Activated gamma-delta T cell treated with Interleukin-2 at 50 U/mL for 16 hours (primary cell): ENCODE results near the gene PIGQ.

Source experiments
- DNase-seq: peaks from one replicate; pipeline ENCODE4 v3.0.0-alpha.2; 2020

Gene PIGQ

GRCh38 chr16:572865-573650 lies 3.3 kb downstream of the PIGQ start:
- no peak for DNase-seq

- no peak for DNase-seq
Measured at GRCh38 chr16:574021-574760, 4.4 kb downstream of the PIGQ start.

GRCh38 chr16:575354-576196 lies 5.8 kb downstream of the PIGQ start:
- no peak for DNase-seq

DNA sequence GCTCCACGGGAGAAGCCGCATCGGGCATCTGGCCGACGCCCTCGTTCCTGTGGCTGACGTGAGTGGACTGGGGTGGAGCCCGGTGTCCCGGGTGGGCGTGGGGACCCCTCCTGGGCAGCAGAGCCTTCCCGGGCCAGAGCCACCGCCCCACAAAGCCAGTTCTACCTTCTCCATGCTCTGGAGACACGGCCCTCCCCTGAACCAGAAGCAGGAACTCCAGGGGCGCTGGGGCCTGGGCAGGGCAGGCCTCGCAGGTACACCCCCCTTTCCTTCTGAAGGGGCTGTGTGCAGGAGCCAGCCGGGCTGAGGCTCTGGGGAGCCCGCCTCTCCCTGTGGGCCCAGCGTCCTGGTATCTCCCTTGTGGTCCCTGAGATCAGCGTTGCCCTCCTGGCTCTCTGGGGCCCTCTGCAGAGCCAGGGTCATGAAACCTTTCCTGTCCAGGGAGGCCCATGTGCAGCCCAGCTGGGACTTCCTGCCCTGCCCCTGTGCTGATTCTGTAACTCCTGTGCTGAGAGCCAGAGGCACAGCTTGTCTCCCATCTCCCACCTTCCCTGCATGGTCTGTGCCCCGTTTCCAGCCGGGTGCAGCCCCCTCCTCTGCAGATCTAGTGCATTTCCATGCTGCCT lies 6.5 kb downstream of the PIGQ start:
- DNase-seq = no peak

GRCh38 chr16:576823-577201 lies 7.0 kb downstream of the PIGQ start:
- DNase-seq = no peak

- no peak for DNase-seq
Measured at GRCh38 chr16:577796-578195, 8.0 kb downstream of the PIGQ start.

GRCh38 chr16:578232-578869 lies 8.6 kb downstream of the PIGQ start:
- DNase-seq = no peak

DNA sequence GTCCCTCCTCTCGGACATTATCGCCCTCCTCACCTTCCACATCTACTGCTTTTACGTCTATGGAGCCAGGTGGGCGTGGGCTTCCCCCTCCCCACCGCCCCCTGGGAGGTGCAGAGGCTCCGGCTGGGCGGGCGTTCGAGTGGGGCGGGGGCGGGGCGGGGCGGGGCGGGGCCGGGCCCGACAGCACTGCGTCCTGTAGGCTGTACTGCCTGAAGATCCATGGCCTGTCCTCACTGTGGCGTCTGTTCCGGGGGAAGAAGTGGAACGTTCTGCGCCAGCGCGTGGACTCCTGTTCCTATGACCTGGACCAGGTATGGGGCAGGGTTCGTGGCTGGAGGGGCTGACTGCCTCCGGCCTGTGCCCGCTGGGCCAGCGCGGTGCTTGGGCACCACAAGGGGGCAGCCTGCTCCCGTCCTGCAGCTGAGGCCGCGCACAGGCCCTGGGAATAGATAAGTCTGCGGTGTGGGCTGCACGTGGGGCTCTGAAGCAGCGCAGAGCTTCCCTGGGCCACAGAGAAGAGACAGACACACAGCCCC lies 9.2 kb downstream of the PIGQ start:
- DNase-seq = peak; percentile 30

DNA sequence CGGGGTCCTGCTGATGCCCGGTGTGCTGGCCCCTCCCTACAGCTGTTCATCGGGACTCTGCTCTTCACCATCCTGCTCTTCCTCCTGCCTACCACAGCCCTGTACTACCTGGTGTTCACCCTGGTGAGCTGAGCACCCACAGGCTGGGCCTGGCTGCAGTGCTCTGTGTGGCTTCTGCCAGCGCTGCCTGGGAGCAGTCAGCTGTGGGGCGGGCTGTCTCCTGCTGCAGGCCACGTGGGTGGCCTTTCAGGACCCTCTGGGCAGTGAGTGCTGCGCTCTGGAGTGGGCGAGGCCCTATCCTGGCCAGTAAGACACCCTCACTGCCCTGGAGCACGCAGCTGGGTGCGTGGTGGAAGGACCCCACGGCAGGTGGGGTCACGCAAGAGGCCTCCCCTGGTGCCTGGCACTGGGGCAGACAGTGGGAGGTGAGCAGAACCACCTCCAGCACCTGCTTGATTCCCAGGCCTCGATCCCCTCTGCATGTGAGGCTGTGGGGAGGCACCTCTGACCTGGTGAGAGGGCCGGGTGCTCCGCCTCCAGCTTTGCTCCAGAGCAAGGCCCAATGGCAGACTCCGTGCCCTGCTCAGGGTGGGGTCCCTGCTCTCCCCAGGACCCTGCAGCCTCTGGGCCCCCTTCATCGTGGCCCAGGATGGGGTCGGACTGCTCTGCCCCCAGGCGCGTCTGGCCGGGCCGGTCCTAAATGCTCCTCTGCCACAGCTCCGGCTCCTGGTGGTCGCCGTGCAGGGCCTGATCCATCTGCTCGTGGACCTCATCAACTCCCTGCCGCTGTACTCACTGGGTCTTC lies 10.6 kb downstream of the PIGQ start:
- DNase-seq = no peak

GRCh38 chr16:580946-581498 lies 11.3 kb downstream of the PIGQ start:
- DNase-seq = no peak

GRCh38 chr16:582218-582613 lies 12.4 kb downstream of the PIGQ start:
- DNase-seq = no peak

- no peak for DNase-seq
Measured at GRCh38 chr16:582614-583331, 13.0 kb downstream of the PIGQ start.

- DNase-seq = no peak
Measured at GRCh38 chr16:583470-583814, 13.7 kb downstream of the PIGQ start.

GRCh38 chr16:583815-584591 lies 14.2 kb downstream of the PIGQ start:
- no peak for DNase-seq

- no peak for DNase-seq
Measured at GRCh38 chr16:585351-585750, 15.6 kb downstream of the PIGQ start.

DNA sequence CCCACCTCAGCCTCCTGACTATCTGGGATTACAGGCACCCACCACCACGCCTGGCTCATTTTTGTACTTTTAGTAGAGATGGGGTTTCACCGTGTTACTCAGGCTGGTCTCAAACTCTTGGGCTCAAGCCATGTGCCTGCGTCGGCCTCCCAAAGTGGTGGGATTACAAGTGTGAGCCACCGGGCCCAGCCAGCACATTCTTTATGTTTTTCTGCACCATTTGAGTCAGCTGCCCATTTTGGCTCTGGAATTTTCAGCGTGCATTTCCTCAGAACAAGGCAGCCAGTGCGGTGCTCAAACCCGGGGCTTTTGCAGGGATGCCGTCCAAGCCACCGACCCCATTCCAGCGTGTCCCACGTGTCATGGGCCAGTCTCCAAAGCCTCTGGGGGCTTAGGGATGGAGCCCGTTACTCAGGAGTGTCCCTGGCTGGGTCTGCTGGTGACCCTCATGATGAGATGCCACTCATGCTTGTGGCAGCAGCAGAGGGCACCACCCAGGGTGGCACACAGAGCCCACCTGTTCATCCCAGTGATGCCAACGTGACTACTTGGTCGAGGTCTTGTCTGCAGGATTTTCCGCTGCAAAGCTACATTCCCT lies 16.4 kb downstream of the PIGQ start:
- DNase-seq = no peak

DNA sequence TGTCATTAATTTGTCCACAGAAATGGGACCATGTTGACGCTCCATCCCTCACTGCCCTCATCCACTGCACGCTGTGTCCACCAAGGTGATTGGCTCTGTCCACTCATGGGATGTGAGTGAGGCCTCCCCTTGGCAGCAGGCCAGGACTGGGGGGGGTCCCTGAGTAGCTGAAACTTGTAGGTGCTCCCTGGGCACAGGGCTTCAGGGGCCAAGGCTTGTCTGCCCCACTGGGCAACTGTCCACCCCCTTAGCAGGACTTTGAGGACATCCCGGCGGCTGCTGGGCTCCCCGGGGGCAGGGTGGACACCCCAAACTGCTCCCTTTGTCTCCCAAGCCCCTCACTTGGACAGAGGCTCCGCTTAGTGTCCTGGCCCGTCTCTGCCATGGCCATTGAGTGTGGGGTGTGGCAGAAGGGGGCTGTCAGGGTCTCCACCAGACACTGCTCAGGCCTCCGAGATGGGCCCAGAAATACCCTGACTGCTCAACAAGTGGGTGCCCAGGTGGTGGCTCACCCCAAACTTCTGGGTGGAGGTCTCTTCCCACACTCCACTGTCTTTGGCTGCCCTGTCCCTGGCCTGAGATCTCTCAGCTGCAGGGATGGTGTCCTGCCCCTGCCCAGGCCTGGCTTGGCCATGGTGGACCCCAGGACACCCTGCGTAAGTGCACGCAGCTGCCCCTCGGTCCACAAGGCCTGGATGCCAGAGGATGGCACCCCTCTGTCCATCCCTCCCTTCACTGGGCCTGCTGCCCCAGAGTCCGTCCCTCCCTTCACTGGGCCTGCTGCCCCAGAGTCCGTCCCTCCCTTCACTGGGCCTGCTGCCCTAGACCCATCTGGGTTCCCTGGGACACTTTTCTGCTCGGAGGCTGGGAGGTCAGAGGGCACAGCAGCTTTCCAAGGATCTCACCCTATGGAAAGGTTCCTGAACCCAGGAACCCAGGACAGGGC lies 17.1 kb downstream of the PIGQ start:
- no peak for DNase-seq

DNA sequence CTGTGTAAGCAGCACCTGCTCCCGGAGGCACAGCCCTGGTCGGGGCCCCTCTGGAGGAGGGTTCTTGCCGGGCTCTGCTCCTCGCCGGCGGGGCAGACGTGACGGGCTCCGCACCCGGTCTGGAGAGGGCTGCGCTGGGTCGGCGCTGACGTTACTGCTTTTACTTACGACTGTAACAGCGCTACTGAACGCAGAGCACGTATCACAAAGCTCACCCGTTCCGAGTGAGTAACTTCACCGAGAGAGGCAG lies 18.8 kb downstream of the PIGQ start:
- DNase-seq = peak; percentile 48
